Measurements from ENCODE around the gene GOLGA6A.
"Not testable (repeated sequence)": the region's sequence is repeated elsewhere in the genome, so short reads cannot be mapped to it uniquely, and the experiment has no call there.

The GOLGA6A gene

GRCh38 chr15:74082450-74082849 is at the start of gene GOLGA6A:
TSS of gene GOLGA6A (minus strand) at chr15:74082550. CDS start at chr15:74082509, 41 bp downstream.
- not testable (repeated sequence) for DNase-seq (ENCODE audit: low read depth in 2 of 2)

GRCh38 chr15:74131628-74132413 is 49.5 kb upstream of the GOLGA6A start:
- no peak for DNase-seq (ENCODE audit: low read depth in 2 of 2)

- no peak for DNase-seq (ENCODE audit: low read depth in 2 of 2)
Measured at GRCh38 chr15:74130849-74131627, 48.7 kb upstream of the GOLGA6A start.

- no peak for DNase-seq (ENCODE audit: low read depth in 2 of 2)
Measured at GRCh38 chr15:74130155-74130848, 48.0 kb upstream of the GOLGA6A start, which contains the start of gene ISLR2. TSS of gene ISLR2 (plus strand) at chr15:74130586. CDS start at chr15:74132755, 2,169 bp downstream.

GRCh38 chr15:74129586-74130154 is 47.3 kb upstream of the GOLGA6A start:
- DNase-seq (ENCODE audit: low read depth in 2 of 2): no peak

GRCh38 chr15:74128785-74129585 is 46.6 kb upstream of the GOLGA6A start:
- DNase-seq (ENCODE audit: low read depth in 2 of 2): no peak

GRCh38 chr15:74127954-74128784 is 45.8 kb upstream of the GOLGA6A start:
- no peak for DNase-seq (ENCODE audit: low read depth in 2 of 2)

GRCh38 chr15:74127255-74127953 is 45.1 kb upstream of the GOLGA6A start:
- peak; percentile 56 to 73 for DNase-seq (ENCODE audit: low read depth in 2 of 2)

GRCh38 chr15:74124759-74125158 is 42.4 kb upstream of the GOLGA6A start:
- DNase-seq (ENCODE audit: low read depth in 2 of 2): no peak

- no peak for DNase-seq (ENCODE audit: low read depth in 2 of 2)
Measured at GRCh38 chr15:74124196-74124595, 41.8 kb upstream of the GOLGA6A start.

- DNase-seq (ENCODE audit: low read depth in 2 of 2): no peak
Measured at GRCh38 chr15:74123658-74124057, 41.3 kb upstream of the GOLGA6A start.

GRCh38 chr15:74123131-74123429 is 40.7 kb upstream of the GOLGA6A start:
- DNase-seq (ENCODE audit: low read depth in 2 of 2): no peak

GRCh38 chr15:74122403-74123130 is 40.2 kb upstream of the GOLGA6A start:
- DNase-seq (ENCODE audit: low read depth in 2 of 2): no peak

GRCh38 chr15:74121858-74122257 is 39.5 kb upstream of the GOLGA6A start:
- no peak for DNase-seq (ENCODE audit: low read depth in 2 of 2)

- no peak for DNase-seq (ENCODE audit: low read depth in 2 of 2)
Measured at GRCh38 chr15:74121039-74121438, 38.7 kb upstream of the GOLGA6A start.

- DNase-seq (ENCODE audit: low read depth in 2 of 2): no peak
Measured at GRCh38 chr15:74120426-74120825, 38.1 kb upstream of the GOLGA6A start.

- DNase-seq (ENCODE audit: low read depth in 2 of 2): no peak
Measured at GRCh38 chr15:74109713-74110112, 27.4 kb upstream of the GOLGA6A start.

- DNase-seq (ENCODE audit: low read depth in 2 of 2): not testable (repeated sequence)
Measured at GRCh38 chr15:74108611-74109010, 26.3 kb upstream of the GOLGA6A start.

- no peak for DNase-seq (ENCODE audit: low read depth in 2 of 2)
Measured at GRCh38 chr15:74108111-74108510, 25.8 kb upstream of the GOLGA6A start.

Data from stimulated activated CD8-positive, alpha-beta memory T cell treated with anti-CD3 and anti-CD28 coated beads, Interleukin-7, amount 100 ng/mL, for 4 hours (primary cell).